Astrocyte of the spinal cord (primary cell): ENCODE results near the gene SORBS2.

Experiments
- DNase-seq: peaks from one replicate; pipeline ENCODE4 v3.0.0; 2011; ENCODE audit warnings: low read depth, low spot score
- H3K4me3 ChIP-seq: 2 replicates; pipeline ENCODE4 v1.5.1; 2011; ENCODE audit warnings: low read depth, mild to moderate bottlenecking, low read length, moderate library complexity
- CTCF ChIP-seq: IDR thresholded peaks from 2 replicates; pipeline ENCODE4 v1.5.1; 2012; ENCODE audit warnings: low read depth, mild to moderate bottlenecking, low read length, inconsistent platforms
- in situ Hi-C: cut with HindIII; loops from 2 replicates; pipeline ENCODE4 v1.10.0; 2017; ENCODE audit warnings: low sequenced_read_pairs

The SORBS2 gene

GRCh38 chr4:185644408-185644807 lies 167.6 kb downstream of the SORBS2 start:
- TF ChIP-seq CTCF, result no peak
- DNase-seq, result no peak
- H3K4me3 ChIP-seq, result no peak overlapping the region
- in situ Hi-C loops, result no loop called here

- DNase-seq, result no peak
- no peak overlapping the region for H3K4me3 ChIP-seq
- no peak for TF ChIP-seq CTCF
- in situ Hi-C loops, result no loop called here
Observed at GRCh38 chr4:185642907-185643306, 169.1 kb downstream of the SORBS2 start.

DNA sequence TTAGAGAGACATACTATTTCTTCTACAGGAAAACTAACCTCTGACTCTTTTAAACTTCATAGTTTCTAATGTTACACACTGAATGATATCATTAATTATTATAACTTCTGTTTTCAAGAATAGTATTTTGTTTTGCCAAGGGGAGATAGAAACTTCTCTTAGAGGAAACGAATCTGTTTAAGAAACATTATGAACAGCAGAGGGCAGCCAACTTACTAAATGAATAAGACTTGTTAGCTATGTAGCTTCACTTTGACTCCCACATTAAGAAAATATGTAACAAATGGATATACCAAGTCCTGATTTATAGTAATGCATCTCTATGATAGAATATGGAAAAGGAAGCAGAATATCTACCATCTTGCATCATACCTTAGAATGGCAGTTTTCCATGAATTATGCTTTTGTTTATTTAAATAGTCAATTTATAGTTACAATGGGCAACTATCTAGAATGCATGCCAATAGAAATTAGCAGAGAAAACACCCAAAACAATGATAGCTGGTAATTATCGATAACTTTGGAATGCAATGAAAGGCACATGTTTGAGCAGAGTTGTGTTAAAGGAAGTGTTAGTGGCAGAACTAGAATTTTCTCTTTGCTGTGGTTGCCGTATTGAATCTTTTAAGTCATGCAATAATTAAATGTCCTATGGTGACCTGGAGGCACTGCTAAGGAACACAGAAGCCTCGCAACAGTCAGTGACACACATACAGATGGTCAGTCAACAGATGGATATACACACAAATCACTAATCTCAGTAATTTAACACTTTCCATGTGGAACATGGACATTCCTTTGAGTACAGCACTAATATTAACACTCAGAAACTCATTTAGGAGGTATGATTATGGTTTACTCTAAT lies 171.0 kb downstream of the SORBS2 start:
- in situ Hi-C loops, result no loop called here
- DNase-seq, result peak; percentile 86
- peak; percentile 36 for TF ChIP-seq CTCF
- H3K4me3 ChIP-seq, result no peak overlapping the region

GRCh38 chr4:185638548-185639301 lies 173.3 kb downstream of the SORBS2 start:
- peak overlapping the region; percentile 20 for H3K4me3 ChIP-seq
- in situ Hi-C loops, result no loop called here
- TF ChIP-seq CTCF, result no peak
- no peak for DNase-seq

GRCh38 chr4:185638093-185638492 lies 173.9 kb downstream of the SORBS2 start:
- no peak overlapping the region for H3K4me3 ChIP-seq
- no peak for TF ChIP-seq CTCF
- in situ Hi-C loops, result no loop called here
- DNase-seq, result no peak

GRCh38 chr4:185637163-185637875 lies 174.7 kb downstream of the SORBS2 start:
- in situ Hi-C loops, result no loop called here
- no peak for TF ChIP-seq CTCF

More at GRCh38 chr4:185637163-185637875, 174.7 kb downstream of the SORBS2 start:
- DNase-seq, result no peak
- H3K4me3 ChIP-seq, result no peak overlapping the region
